Activated naive CD8-positive, alpha-beta T cell (primary cell): ENCODE results near the gene GUCY1A2.
"Not testable (repeated sequence)": the region's sequence is repeated elsewhere in the genome, so short reads cannot be mapped to it uniquely, and the experiment has no call there.

ENCODE experiments used
- H3K27ac Mint-ChIP-seq: one replicate; pipeline ENCODE4 v1.8.0; 2021; ENCODE audit warnings: mixed read lengths
- H3K27me3 Mint-ChIP-seq: one replicate; pipeline ENCODE4 v1.8.0; 2021; ENCODE audit warnings: mixed read lengths
- H3K36me3 Mint-ChIP-seq: one replicate; pipeline ENCODE4 v1.8.0; 2021; ENCODE audit warnings: mixed read lengths
- H3K4me1 Mint-ChIP-seq: one replicate; pipeline ENCODE4 v1.8.0; 2021; ENCODE audit warnings: low read depth, mixed read lengths
- H3K4me3 Mint-ChIP-seq: one replicate; pipeline ENCODE4 v1.8.0; 2021; ENCODE audit warnings: mild to moderate bottlenecking, mixed read lengths
- H3K9me3 Mint-ChIP-seq: one replicate; pipeline ENCODE4 v1.8.0; 2021; ENCODE audit warnings: low read depth, mixed read lengths

The GUCY1A2 gene

GRCh38 chr11:106813806-106814205 is 204.5 kb downstream of the GUCY1A2 start:
- Mint-ChIP-seq H3K9me3 (peaks cover 8% of the 10 kb centered on the region), H3K4me3 (no peak overlapping the region), H3K27ac (no peak overlapping the region), H3K4me1 (no peaks in the 10 kb centered on the region), H3K36me3 (no peaks in the 10 kb centered on the region), H3K27me3 (no peaks in the 10 kb centered on the region)

GRCh38 chr11:106794058-106794457 is 224.2 kb downstream of the GUCY1A2 start:
- Mint-ChIP-seq H3K4me1 (no peaks in the 10 kb centered on the region), H3K27ac (no peak overlapping the region), H3K9me3 (peaks cover under 1% of the 10 kb centered on the region), H3K27me3 (no peaks in the 10 kb centered on the region), H3K4me3 (no peak overlapping the region), H3K36me3 (no peaks in the 10 kb centered on the region)

- H3K27ac Mint-ChIP-seq: no peak overlapping the region
- no peaks in the 10 kb centered on the region for H3K27me3 Mint-ChIP-seq
- H3K36me3 Mint-ChIP-seq: no peaks in the 10 kb centered on the region
- peaks cover 9% of the 10 kb centered on the region for H3K9me3 Mint-ChIP-seq
- no peaks in the 10 kb centered on the region for H3K4me1 Mint-ChIP-seq
- H3K4me3 Mint-ChIP-seq: no peak overlapping the region
These were observed 228.9 kb downstream of the GUCY1A2 start for GRCh38 chr11:106789406-106789805.

- no peak overlapping the region for H3K27ac Mint-ChIP-seq
- H3K4me3 Mint-ChIP-seq: no peak overlapping the region
- no peaks in the 10 kb centered on the region for H3K4me1 Mint-ChIP-seq
- peaks cover 9% of the 10 kb centered on the region for H3K9me3 Mint-ChIP-seq
- no peaks in the 10 kb centered on the region for H3K36me3 Mint-ChIP-seq
- no peaks in the 10 kb centered on the region for H3K27me3 Mint-ChIP-seq
These were observed 230.8 kb downstream of the GUCY1A2 start for GRCh38 chr11:106787454-106787853.

GRCh38 chr11:106785913-106786650 is 232.2 kb downstream of the GUCY1A2 start:
- Mint-ChIP-seq H3K4me1 (no peaks in the 10 kb centered on the region), H3K9me3 (peaks cover 9% of the 10 kb centered on the region), H3K4me3 (no peak overlapping the region), H3K27me3 (no peaks in the 10 kb centered on the region), H3K36me3 (no peaks in the 10 kb centered on the region), H3K27ac (no peak overlapping the region)

- H3K27ac Mint-ChIP-seq, H3K4me1 Mint-ChIP-seq, H3K27me3 Mint-ChIP-seq, H3K4me3 Mint-ChIP-seq, H3K36me3 Mint-ChIP-seq: not testable (repeated sequence)
- peaks cover 15% of the 10 kb centered on the region for H3K9me3 Mint-ChIP-seq
These were observed 241.0 kb downstream of the GUCY1A2 start for GRCh38 chr11:106777302-106777701.

- no peak overlapping the region for H3K4me3 Mint-ChIP-seq
- no peaks in the 10 kb centered on the region for H3K36me3 Mint-ChIP-seq
- no peaks in the 10 kb centered on the region for H3K4me1 Mint-ChIP-seq
- H3K9me3 Mint-ChIP-seq: peaks cover 5% of the 10 kb centered on the region
- H3K27ac Mint-ChIP-seq: no peak overlapping the region
- no peaks in the 10 kb centered on the region for H3K27me3 Mint-ChIP-seq
These were observed 247.7 kb downstream of the GUCY1A2 start for GRCh38 chr11:106770489-106771085.

GRCh38 chr11:106765469-106766258 is 252.6 kb downstream of the GUCY1A2 start:
- H3K36me3 Mint-ChIP-seq: no peaks in the 10 kb centered on the region
- H3K9me3 Mint-ChIP-seq: no peaks in the 10 kb centered on the region
- H3K4me3 Mint-ChIP-seq: no peak overlapping the region
- H3K4me1 Mint-ChIP-seq: no peaks in the 10 kb centered on the region
- H3K27me3 Mint-ChIP-seq: no peaks in the 10 kb centered on the region
- no peak overlapping the region for H3K27ac Mint-ChIP-seq

GRCh38 chr11:106763501-106763900 is 254.8 kb downstream of the GUCY1A2 start:
- Mint-ChIP-seq H3K27me3 (peaks cover 2% of the 10 kb centered on the region), H3K4me3 (no peak overlapping the region), H3K36me3 (no peaks in the 10 kb centered on the region), H3K9me3 (peaks cover 4% of the 10 kb centered on the region), H3K27ac (no peak overlapping the region), H3K4me1 (no peaks in the 10 kb centered on the region)

- H3K4me3 Mint-ChIP-seq: no peak overlapping the region
- H3K4me1 Mint-ChIP-seq: no peaks in the 10 kb centered on the region
- H3K27me3 Mint-ChIP-seq: peaks cover 2% of the 10 kb centered on the region
- no peak overlapping the region for H3K27ac Mint-ChIP-seq
- no peaks in the 10 kb centered on the region for H3K36me3 Mint-ChIP-seq
- H3K9me3 Mint-ChIP-seq: peaks cover 8% of the 10 kb centered on the region
These were observed 256.5 kb downstream of the GUCY1A2 start for GRCh38 chr11:106761745-106762144.

GRCh38 chr11:106761240-106761639 is 257.0 kb downstream of the GUCY1A2 start:
- H3K4me1 Mint-ChIP-seq: no peaks in the 10 kb centered on the region
- no peak overlapping the region for H3K4me3 Mint-ChIP-seq
- H3K27ac Mint-ChIP-seq: no peak overlapping the region
- no peaks in the 10 kb centered on the region for H3K36me3 Mint-ChIP-seq
- peaks cover 11% of the 10 kb centered on the region for H3K9me3 Mint-ChIP-seq
- H3K27me3 Mint-ChIP-seq: peaks cover 2% of the 10 kb centered on the region

- peaks cover 5% of the 10 kb centered on the region for H3K9me3 Mint-ChIP-seq
- no peaks in the 10 kb centered on the region for H3K36me3 Mint-ChIP-seq
- H3K27me3 Mint-ChIP-seq: no peaks in the 10 kb centered on the region
- no peak overlapping the region for H3K27ac Mint-ChIP-seq
- no peaks in the 10 kb centered on the region for H3K4me1 Mint-ChIP-seq
- no peak overlapping the region for H3K4me3 Mint-ChIP-seq
These were observed 270.2 kb downstream of the GUCY1A2 start for GRCh38 chr11:106748059-106748458.

- no peaks in the 10 kb centered on the region for H3K36me3 Mint-ChIP-seq
- H3K27me3 Mint-ChIP-seq: no peaks in the 10 kb centered on the region
These were observed 272.3 kb downstream of the GUCY1A2 start for GRCh38 chr11:106745941-106746340.

GRCh38 chr11:106733635-106734034 is 284.6 kb downstream of the GUCY1A2 start:
- H3K4me3 Mint-ChIP-seq: no peak overlapping the region
- H3K9me3 Mint-ChIP-seq: peaks cover 22% of the 10 kb centered on the region
- no peaks in the 10 kb centered on the region for H3K27me3 Mint-ChIP-seq
- no peaks in the 10 kb centered on the region for H3K4me1 Mint-ChIP-seq
- no peak overlapping the region for H3K27ac Mint-ChIP-seq
- H3K36me3 Mint-ChIP-seq: no peaks in the 10 kb centered on the region

More at GRCh38 chr11:106745941-106746340, 272.3 kb downstream of the GUCY1A2 start:
- H3K27ac Mint-ChIP-seq: no peak overlapping the region
- no peak overlapping the region for H3K4me3 Mint-ChIP-seq
- H3K4me1 Mint-ChIP-seq: no peaks in the 10 kb centered on the region
- H3K9me3 Mint-ChIP-seq: peaks cover 11% of the 10 kb centered on the region

- H3K9me3 Mint-ChIP-seq: peaks cover 4% of the 10 kb centered on the region
- H3K27me3 Mint-ChIP-seq: no peaks in the 10 kb centered on the region
- no peaks in the 10 kb centered on the region for H3K4me1 Mint-ChIP-seq
- H3K4me3 Mint-ChIP-seq: no peak overlapping the region
- H3K36me3 Mint-ChIP-seq: no peaks in the 10 kb centered on the region
- H3K27ac Mint-ChIP-seq: no peak overlapping the region
These were observed 289.4 kb downstream of the GUCY1A2 start for GRCh38 chr11:106728859-106729258.
